WTC11 (cell line): ENCODE data around the gene LINC01488. TPM values are rescaled to one million over a fixed set of nuclear protein-coding genes. Genes with fewer than 3 reads are reported as not detected.

Source experiments
- ATAC-seq: fragments of 200-7000 bp; cut with Tn5 transposase; 2 replicates; pipeline ENCODE4 v1.10.0; 2021; ENCODE audit warnings: mild to moderate bottlenecking, moderate library complexity
- CTCF ChIA-PET: fragments of 300-600 bp; sonication (Branson Sonifier 250); formaldehyde crosslinking; loops from one replicate; lab custom pipeline; 2021; ENCODE audit warnings: antibody characterized with exemption; lab: Charles Lee
- POLR2A ChIA-PET: fragments of 350-600 bp; sonication (Branson Sonifier 250); formaldehyde crosslinking; loops from one replicate; lab custom pipeline; 2021; ENCODE audit warnings: antibody characterized with exemption; lab: Charles Lee
- DNase-seq: peaks from one replicate; pipeline ENCODE4 v3.0.0; 2021; ENCODE audit warnings: low spot score
- H3K27ac Mint-ChIP-seq: 2 replicates; pipeline ENCODE4 v1.8.0; 2021; ENCODE audit warnings: mixed read lengths
- H3K27me3 Mint-ChIP-seq: 2 replicates; pipeline ENCODE4 v1.8.0; 2021; ENCODE audit warnings: low read depth, mild to moderate bottlenecking, moderate library complexity, mixed read lengths
- H3K36me3 Mint-ChIP-seq: 2 replicates; pipeline ENCODE4 v1.8.0; 2021; ENCODE audit warnings: mixed read lengths
- H3K4me1 Mint-ChIP-seq: 2 replicates; pipeline ENCODE4 v1.8.0; 2022; ENCODE audit warnings: mixed read lengths
- H3K4me3 Mint-ChIP-seq: 2 replicates; pipeline ENCODE4 v1.8.0; 2021; ENCODE audit warnings: mild to moderate bottlenecking, moderate library complexity, mixed read lengths
- H3K9me3 Mint-ChIP-seq: 2 replicates; pipeline ENCODE4 v1.8.0; 2021; ENCODE audit warnings: mixed read lengths
- CREM ChIP-seq: sonication (generic); formaldehyde crosslinking; IDR thresholded peaks from 2 replicates; pipeline ENCODE4 v1.8.1; 2022; ENCODE audit warnings: mild to moderate bottlenecking, missing genetic modification reagents, moderate library complexity
- E2F4 ChIP-seq: sonication (generic); formaldehyde crosslinking; IDR thresholded peaks from 2 replicates; pipeline ENCODE4 v1.8.1; 2022; ENCODE audit warnings: low read depth, mild to moderate bottlenecking, moderate library complexity, missing genetic modification reagents, borderline replicate concordance
- EMX1 ChIP-seq: fragments of 250-450 bp; sonication (Bioruptor Pico); IDR thresholded peaks from 2 replicates; pipeline ENCODE4 v1.8.0; 2021; ENCODE audit warnings: mild to moderate bottlenecking
- GRHL2 ChIP-seq: fragments of 250-450 bp; sonication (Bioruptor Pico); IDR thresholded peaks from 2 replicates; pipeline ENCODE4 v1.8.0; 2022; ENCODE audit warnings: mild to moderate bottlenecking, moderate library complexity; ENCODE audit not compliant: insufficient replicate concordance, severe bottlenecking
- HMGA2 ChIP-seq: fragments of 250-450 bp; sonication (Bioruptor Pico); IDR thresholded peaks from 2 replicates; pipeline ENCODE4 v1.4.0; 2021; ENCODE audit warnings: mild to moderate bottlenecking, moderate library complexity
- MLX ChIP-seq: sonication (generic); formaldehyde crosslinking; IDR thresholded peaks from 2 replicates; pipeline ENCODE4 v1.8.1; 2023; ENCODE audit warnings: mild to moderate bottlenecking, missing genetic modification reagents, moderate library complexity
- NFE2L1 ChIP-seq: sonication (generic); formaldehyde crosslinking; IDR thresholded peaks from 2 replicates; pipeline ENCODE4 v1.8.1; 2023; ENCODE audit warnings: missing genetic modification reagents
- RORB ChIP-seq: fragments of 250-450 bp; sonication (Bioruptor Pico); IDR thresholded peaks from 2 replicates; pipeline ENCODE4 v1.9.0; 2021; ENCODE audit warnings: mild to moderate bottlenecking
- TEAD1 ChIP-seq: sonication (generic); formaldehyde crosslinking; IDR thresholded peaks from 2 replicates; pipeline ENCODE4 v1.8.0; 2022; ENCODE audit warnings: mild to moderate bottlenecking, missing genetic modification reagents
- ZBTB21 ChIP-seq: sonication (generic); formaldehyde crosslinking; IDR thresholded peaks from 2 replicates; pipeline ENCODE4 v1.8.1; 2023; ENCODE audit warnings: mild to moderate bottlenecking, missing genetic modification reagents, borderline replicate concordance
- ZNF425 ChIP-seq: fragments of 250-450 bp; sonication (Bioruptor Pico); conservative IDR thresholded peaks from 2 replicates; pipeline ENCODE4 v1.9.0; 2021; ENCODE audit warnings: mild to moderate bottlenecking
- ZSCAN18 ChIP-seq: fragments of 250-450 bp; sonication (Bioruptor Pico); IDR thresholded peaks from 2 replicates; pipeline ENCODE4 v2.1.2; 2022; ENCODE audit warnings: mild to moderate bottlenecking, moderate library complexity
- total RNA-seq: library from RNA; stranded (reverse); gene quantifications from 3 replicates; pipeline ENCODE4 v1.2.3, GENCODE V29; 2021
- TF ChIP-seq, protein P1 (sequence below): sonication (generic); formaldehyde crosslinking; IDR thresholded peaks from 2 replicates; pipeline ENCODE4 v1.8.0; 2023; ENCODE audit warnings: mild to moderate bottlenecking, missing genetic modification reagents
- TF ChIP-seq, protein P2 (sequence below): sonication (generic); formaldehyde crosslinking; IDR thresholded peaks from 2 replicates; pipeline ENCODE4 v1.8.1; 2022; ENCODE audit warnings: missing genetic modification reagents, borderline replicate concordance
- TF ChIP-seq, protein P3 (sequence below): sonication (generic); formaldehyde crosslinking; IDR thresholded peaks from 2 replicates; pipeline ENCODE4 v1.8.1; 2023; ENCODE audit warnings: mild to moderate bottlenecking, missing genetic modification reagents, moderate library complexity

The LINC01488 gene
- total RNA-seq, 1 experiment from 2014 or later, result not detected

DNA sequence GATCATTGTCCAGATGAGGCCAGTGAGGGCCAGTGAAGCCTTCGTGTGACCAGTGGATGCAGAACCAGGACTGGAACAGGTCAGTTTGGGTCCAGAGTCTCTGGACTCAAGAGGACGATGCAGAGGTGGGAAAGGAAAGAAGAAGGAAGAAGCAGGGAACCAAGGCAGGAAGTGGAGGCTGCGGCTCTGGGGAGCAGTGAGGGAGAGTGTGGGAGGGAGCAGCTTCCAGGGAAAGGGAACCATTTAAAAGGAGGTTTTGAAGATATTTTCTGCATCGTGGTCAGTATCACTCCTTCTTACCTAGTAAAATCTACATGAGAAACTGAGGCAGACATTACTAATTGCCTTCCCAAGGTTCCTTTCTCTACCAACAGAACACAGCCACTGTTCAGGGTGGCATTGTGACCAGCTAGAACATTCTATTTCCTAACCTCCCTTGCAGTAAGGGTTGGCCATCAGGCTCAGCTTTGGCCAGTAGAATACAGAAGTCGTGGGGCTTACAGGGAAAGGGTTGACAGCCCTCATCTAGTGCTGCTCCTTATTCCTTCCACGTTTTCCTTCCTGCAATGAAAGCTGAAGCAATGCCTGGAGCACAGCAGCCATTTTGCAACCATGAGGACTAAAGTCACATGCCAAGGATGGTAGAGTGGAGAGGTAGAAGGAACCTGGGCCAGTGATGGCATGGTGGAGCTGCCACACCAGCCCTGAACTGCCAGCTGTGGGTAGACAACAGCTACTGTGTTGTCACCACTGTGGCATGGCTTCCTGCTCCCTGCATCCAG lies 29.1 kb upstream of the LINC01488 start:
- CTCF ChIA-PET, result no interaction called here
- DNase-seq (no peak), ATAC-seq (no peak)
- H3K4me3 Mint-ChIP-seq, result no peak overlapping the region
- POLR2A ChIA-PET, result interaction anchor here (0.6 kb wide), 1 partner anchor 36 kb away, joined by 4 read pairs; no protein-coding TSS in a partner anchor
- peaks cover 16% of the 10 kb centered on the region for H3K9me3 Mint-ChIP-seq
- no peaks in the 10 kb centered on the region for H3K27me3 Mint-ChIP-seq
- no peak overlapping the region for H3K27ac Mint-ChIP-seq
- H3K4me1 Mint-ChIP-seq, result peaks cover 23% of the 10 kb centered on the region
- peaks cover 5% of the 10 kb centered on the region for H3K36me3 Mint-ChIP-seq
- TF ChIP-seq ZBTB21 (CRISPR knock-in tag), result no peak
- TF ChIP-seq ZNF425 (CRISPR knock-in tag), result no peak

DNA sequence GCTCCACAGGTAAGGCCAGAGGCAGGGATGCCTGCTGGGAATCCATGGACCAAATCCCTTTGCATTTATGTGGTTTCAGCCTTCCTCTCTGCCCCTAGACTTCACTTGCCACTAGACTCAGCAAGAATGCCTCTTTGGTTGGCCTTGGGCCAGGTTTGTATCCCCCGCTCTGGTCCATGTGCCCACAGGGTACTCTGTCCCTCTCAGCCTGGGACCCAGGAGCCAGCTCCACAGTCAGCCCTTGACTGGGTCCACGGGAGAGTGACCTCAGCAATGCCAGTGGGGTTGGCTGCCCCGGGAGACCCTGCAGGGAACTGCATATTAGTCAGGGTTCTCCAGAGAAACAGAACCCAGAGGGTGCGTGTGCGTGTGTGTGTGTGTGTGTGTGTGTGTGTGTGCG lies 28.3 kb upstream of the LINC01488 start:
- TF ChIP-seq, protein P1, sequence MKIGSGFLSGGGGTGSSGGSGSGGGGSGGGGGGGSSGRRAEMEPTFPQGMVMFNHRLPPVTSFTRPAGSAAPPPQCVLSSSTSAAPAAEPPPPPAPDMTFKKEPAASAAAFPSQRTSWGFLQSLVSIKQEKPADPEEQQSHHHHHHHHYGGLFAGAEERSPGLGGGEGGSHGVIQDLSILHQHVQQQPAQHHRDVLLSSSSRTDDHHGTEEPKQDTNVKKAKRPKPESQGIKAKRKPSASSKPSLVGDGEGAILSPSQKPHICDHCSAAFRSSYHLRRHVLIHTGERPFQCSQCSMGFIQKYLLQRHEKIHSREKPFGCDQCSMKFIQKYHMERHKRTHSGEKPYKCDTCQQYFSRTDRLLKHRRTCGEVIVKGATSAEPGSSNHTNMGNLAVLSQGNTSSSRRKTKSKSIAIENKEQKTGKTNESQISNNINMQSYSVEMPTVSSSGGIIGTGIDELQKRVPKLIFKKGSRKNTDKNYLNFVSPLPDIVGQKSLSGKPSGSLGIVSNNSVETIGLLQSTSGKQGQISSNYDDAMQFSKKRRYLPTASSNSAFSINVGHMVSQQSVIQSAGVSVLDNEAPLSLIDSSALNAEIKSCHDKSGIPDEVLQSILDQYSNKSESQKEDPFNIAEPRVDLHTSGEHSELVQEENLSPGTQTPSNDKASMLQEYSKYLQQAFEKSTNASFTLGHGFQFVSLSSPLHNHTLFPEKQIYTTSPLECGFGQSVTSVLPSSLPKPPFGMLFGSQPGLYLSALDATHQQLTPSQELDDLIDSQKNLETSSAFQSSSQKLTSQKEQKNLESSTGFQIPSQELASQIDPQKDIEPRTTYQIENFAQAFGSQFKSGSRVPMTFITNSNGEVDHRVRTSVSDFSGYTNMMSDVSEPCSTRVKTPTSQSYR (CRISPR knock-in tag), result no peak
- TF ChIP-seq, protein P2, sequence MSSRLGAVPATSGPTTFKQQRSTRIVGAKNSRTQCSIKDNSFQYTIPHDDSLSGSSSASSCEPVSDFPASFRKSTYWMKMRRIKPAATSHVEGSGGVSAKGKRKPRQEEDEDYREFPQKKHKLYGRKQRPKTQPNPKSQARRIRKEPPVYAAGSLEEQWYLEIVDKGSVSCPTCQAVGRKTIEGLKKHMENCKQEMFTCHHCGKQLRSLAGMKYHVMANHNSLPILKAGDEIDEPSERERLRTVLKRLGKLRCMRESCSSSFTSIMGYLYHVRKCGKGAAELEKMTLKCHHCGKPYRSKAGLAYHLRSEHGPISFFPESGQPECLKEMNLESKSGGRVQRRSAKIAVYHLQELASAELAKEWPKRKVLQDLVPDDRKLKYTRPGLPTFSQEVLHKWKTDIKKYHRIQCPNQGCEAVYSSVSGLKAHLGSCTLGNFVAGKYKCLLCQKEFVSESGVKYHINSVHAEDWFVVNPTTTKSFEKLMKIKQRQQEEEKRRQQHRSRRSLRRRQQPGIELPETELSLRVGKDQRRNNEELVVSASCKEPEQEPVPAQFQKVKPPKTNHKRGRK (CRISPR knock-in tag), result no peak
- no peak for TF ChIP-seq HMGA2 (CRISPR knock-in tag)
- no peak for TF ChIP-seq E2F4 (CRISPR knock-in tag)
- TF ChIP-seq EMX1 (CRISPR knock-in tag), result no peak
- TF ChIP-seq ZSCAN18 (CRISPR knock-in tag), result no peak
- no peak for TF ChIP-seq GRHL2 (CRISPR knock-in tag)
- POLR2A ChIA-PET, result interaction anchor here (0.6 kb wide), 1 partner anchor 184 kb away, joined by 4 read pairs; no protein-coding TSS in a partner anchor
- H3K27me3 Mint-ChIP-seq, result no peaks in the 10 kb centered on the region; the same call in 1 of the 2 replicates
- no peak for ATAC-seq
- H3K27ac Mint-ChIP-seq, result no peak overlapping the region
- H3K36me3 Mint-ChIP-seq, result peaks cover 7% of the 10 kb centered on the region
- H3K4me3 Mint-ChIP-seq, result no peak overlapping the region
- no peak for DNase-seq
- H3K4me1 Mint-ChIP-seq, result peaks cover 23% of the 10 kb centered on the region
- H3K9me3 Mint-ChIP-seq, result peaks cover 23% of the 10 kb centered on the region
- CTCF ChIA-PET, result interaction anchor here (0.8 kb wide), 1 partner anchor 9 kb away, joined by 3 read pairs; no protein-coding TSS in a partner anchor

GRCh38 chr11:69454018-69454417 lies 27.4 kb upstream of the LINC01488 start:
- Mint-ChIP-seq H3K4me3 (no peak overlapping the region), H3K9me3 (peaks cover 24% of the 10 kb centered on the region), H3K27me3 (no peaks in the 10 kb centered on the region; the same call in 1 of the 2 replicates), H3K36me3 (peaks cover 7% of the 10 kb centered on the region), H3K27ac (no peak overlapping the region), H3K4me1 (peaks cover 19% of the 10 kb centered on the region)
- ATAC-seq (no peak), DNase-seq (no peak)
- POLR2A ChIA-PET, result interaction anchor here (0.5 to 0.6 kb wide), 2 partner anchors 183 to 508 kb away, joined by 3 to 4 read pairs; no protein-coding TSS in a partner anchor
- TF ChIP-seq MLX, result no peak
- no peak for TF ChIP-seq RORB (CRISPR knock-in tag)
- TF ChIP-seq, protein P3, sequence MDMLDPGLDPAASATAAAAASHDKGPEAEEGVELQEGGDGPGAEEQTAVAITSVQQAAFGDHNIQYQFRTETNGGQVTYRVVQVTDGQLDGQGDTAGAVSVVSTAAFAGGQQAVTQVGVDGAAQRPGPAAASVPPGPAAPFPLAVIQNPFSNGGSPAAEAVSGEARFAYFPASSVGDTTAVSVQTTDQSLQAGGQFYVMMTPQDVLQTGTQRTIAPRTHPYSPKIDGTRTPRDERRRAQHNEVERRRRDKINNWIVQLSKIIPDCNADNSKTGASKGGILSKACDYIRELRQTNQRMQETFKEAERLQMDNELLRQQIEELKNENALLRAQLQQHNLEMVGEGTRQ, result no peak
- TF ChIP-seq NFE2L1, result no peak
- TF ChIP-seq TEAD1 (CRISPR knock-in tag), result no peak
- TF ChIP-seq CREM (CRISPR knock-in tag), result no peak
- CTCF ChIA-PET, result interaction anchor here (0.8 kb wide), 1 partner anchor 10 kb away, joined by 3 read pairs; no protein-coding TSS in a partner anchor
